Measurements from ENCODE around the gene APOL4. TPM values are rescaled to one million over a fixed set of nuclear protein-coding genes. Genes with fewer than 3 reads are reported as not detected.
"Not testable (repeated sequence)": the region's sequence is repeated elsewhere in the genome, so short reads cannot be mapped to it uniquely, and the experiment has no call there.

APOL4 gene
- total RNA-seq, 2 experiments from 2014 or later = 17.0 to 22.6 TPM

- ATAC-seq (no peak), DNase-seq (no peak)
- Mint-ChIP-seq H3K4me3 (peak overlapping the region; percentile 13), H3K36me3 (peaks cover 10% of the 10 kb centered on the region), H3K27ac (peak overlapping the region; percentile 73), H3K4me1 (peaks cover 75% of the 10 kb centered on the region), H3K27me3 (no peaks in the 10 kb centered on the region), H3K9me3 (ENCODE audit: low read depth) (no peaks in the 10 kb centered on the region)
- CTCF ChIA-PET = interaction anchor here (0.5 to 5.4 kb wide), 6 partner anchors 21 to 103 kb away, joined by 3 to 54 read pairs (median 4); partner anchors contain the start of gene APOL2
Observed at GRCh38 chr22:36198536-36198935, 3.1 kb downstream of the APOL4 start.

- H3K36me3 Mint-ChIP-seq = peaks cover 11% of the 10 kb centered on the region
- H3K4me1 Mint-ChIP-seq = peaks cover 67% of the 10 kb centered on the region
- peak overlapping the region; percentile 73 for H3K27ac Mint-ChIP-seq
- ATAC-seq = peak; percentile 40
- CTCF ChIA-PET = interaction anchor here (0.5 to 5.4 kb wide), 7 partner anchors 20 to 131 kb away, joined by 3 to 54 read pairs (median 4); partner anchors contain the start of gene APOL2
- H3K4me3 Mint-ChIP-seq = peak overlapping the region; percentile 13
- H3K27me3 Mint-ChIP-seq = no peaks in the 10 kb centered on the region
- DNase-seq = peak; percentile 71
- no peaks in the 10 kb centered on the region for H3K9me3 Mint-ChIP-seq (ENCODE audit: low read depth)
Observed at GRCh38 chr22:36197514-36198146, 4.0 kb downstream of the APOL4 start.

- CTCF ChIA-PET = interaction anchor here (1.0 to 5.4 kb wide), 7 partner anchors 23 to 130 kb away, joined by 3 to 54 read pairs (median 11); partner anchors contain the start of gene APOL2
- no peak overlapping the region for H3K4me3 Mint-ChIP-seq
- peak overlapping the region; percentile 73 for H3K27ac Mint-ChIP-seq
- H3K4me1 Mint-ChIP-seq = peaks cover 64% of the 10 kb centered on the region
- ATAC-seq (peak; percentile 29), DNase-seq (no peak)
- H3K9me3 Mint-ChIP-seq (ENCODE audit: low read depth) = no peaks in the 10 kb centered on the region
- no peaks in the 10 kb centered on the region for H3K27me3 Mint-ChIP-seq
- peaks cover 11% of the 10 kb centered on the region for H3K36me3 Mint-ChIP-seq
Observed at GRCh38 chr22:36197065-36197440, 4.6 kb downstream of the APOL4 start.

GRCh38 chr22:36196254-36197064, 5.2 kb downstream of the APOL4 start:
- Mint-ChIP-seq H3K4me3 (no peak overlapping the region), H3K9me3 (ENCODE audit: low read depth) (no peaks in the 10 kb centered on the region), H3K27me3 (no peaks in the 10 kb centered on the region), H3K36me3 (peaks cover 14% of the 10 kb centered on the region), H3K27ac (no peak overlapping the region), H3K4me1 (peaks cover 58% of the 10 kb centered on the region)
- CTCF ChIA-PET = interaction anchor here (0.6 to 5.4 kb wide), 9 partner anchors 11 to 285 kb away, joined by 3 to 54 read pairs (median 5); partner anchors contain the start of genes APOL2 and TXN2
- DNase-seq (no peak), ATAC-seq (no peak)

- peaks cover 2% of the 10 kb centered on the region for H3K27me3 Mint-ChIP-seq
- DNase-seq (peak; percentile 75), ATAC-seq (peak; percentile 65)
- no peaks in the 10 kb centered on the region for H3K9me3 Mint-ChIP-seq (ENCODE audit: low read depth)
- H3K36me3 Mint-ChIP-seq = peaks cover 19% of the 10 kb centered on the region
- H3K4me1 Mint-ChIP-seq = peaks cover 47% of the 10 kb centered on the region
- CTCF ChIA-PET = interaction anchor here (0.7 to 5.4 kb wide), 18 partner anchors 9 to 292 kb away, joined by 3 to 54 read pairs (median 4); partner anchors contain the start of genes APOL2 and TXN2
- no peak overlapping the region for H3K4me3 Mint-ChIP-seq
- H3K27ac Mint-ChIP-seq = no peak overlapping the region
Observed at GRCh38 chr22:36194971-36195370, 6.6 kb downstream of the APOL4 start.

GRCh38 chr22:36194385-36194784, 7.2 kb downstream of the APOL4 start:
- ATAC-seq (no peak), DNase-seq (no peak)
- Mint-ChIP-seq H3K36me3 (peaks cover 17% of the 10 kb centered on the region), H3K4me1 (peaks cover 44% of the 10 kb centered on the region), H3K9me3 (ENCODE audit: low read depth) (no peaks in the 10 kb centered on the region), H3K27me3 (peaks cover 2% of the 10 kb centered on the region), H3K27ac (no peak overlapping the region), H3K4me3 (no peak overlapping the region)
- CTCF ChIA-PET = interaction anchor here (0.7 to 5.4 kb wide), 14 partner anchors 8 to 292 kb away, joined by 3 to 54 read pairs (median 5); partner anchors contain the start of gene APOL2

GRCh38 chr22:36193577-36193976, 8.0 kb downstream of the APOL4 start:
- CTCF ChIA-PET = interaction anchor here (0.8 to 5.4 kb wide), 4 partner anchors 26 to 293 kb away, joined by 3 to 54 read pairs (median 5); no protein-coding TSS in a partner anchor
- Mint-ChIP-seq H3K4me1 (peaks cover 36% of the 10 kb centered on the region), H3K36me3 (peaks cover 15% of the 10 kb centered on the region), H3K27me3 (peaks cover 2% of the 10 kb centered on the region), H3K4me3 (no peak overlapping the region), H3K9me3 (ENCODE audit: low read depth) (no peaks in the 10 kb centered on the region), H3K27ac (no peak overlapping the region)
- DNase-seq = no peak
- ATAC-seq = no peak

- CTCF ChIA-PET = interaction anchor here (0.8 to 5.4 kb wide), 5 partner anchors 27 to 293 kb away, joined by 3 to 54 read pairs (median 4); partner anchors contain the start of gene APOL2
- Mint-ChIP-seq H3K4me1 (peaks cover 31% of the 10 kb centered on the region), H3K27ac (no peak overlapping the region), H3K27me3 (peaks cover 2% of the 10 kb centered on the region), H3K36me3 (peaks cover 11% of the 10 kb centered on the region), H3K4me3 (no peak overlapping the region), H3K9me3 (ENCODE audit: low read depth) (no peaks in the 10 kb centered on the region)
- no peak for ATAC-seq
- DNase-seq = no peak
Observed at GRCh38 chr22:36193171-36193570, 8.4 kb downstream of the APOL4 start.

- Mint-ChIP-seq H3K4me1 (peaks cover 25% of the 10 kb centered on the region), H3K9me3 (ENCODE audit: low read depth) (no peaks in the 10 kb centered on the region), H3K27me3 (peaks cover 2% of the 10 kb centered on the region), H3K4me3 (no peak overlapping the region), H3K36me3 (peaks cover 11% of the 10 kb centered on the region), H3K27ac (no peak overlapping the region)
- ATAC-seq (no peak), DNase-seq (no peak)
- CTCF ChIA-PET = interaction anchor here (1.0 to 2.2 kb wide), 5 partner anchors 9 to 294 kb away, joined by 3 to 6 read pairs (median 4); partner anchors contain the start of gene APOL2
Observed at GRCh38 chr22:36192542-36192941, 9.1 kb downstream of the APOL4 start.

GRCh38 chr22:36191106-36191836, 10.3 kb downstream of the APOL4 start:
- H3K4me3 Mint-ChIP-seq = no peak overlapping the region
- H3K4me1 Mint-ChIP-seq = peaks cover 13% of the 10 kb centered on the region
- CTCF ChIA-PET = interaction anchor here (0.6 to 2.2 kb wide), 7 partner anchors 8 to 295 kb away, joined by 3 to 6 read pairs (median 3); partner anchors contain the start of gene APOL3
- H3K36me3 Mint-ChIP-seq = peaks cover 11% of the 10 kb centered on the region
- DNase-seq = no peak
- H3K27ac Mint-ChIP-seq = no peak overlapping the region
- peaks cover 3% of the 10 kb centered on the region for H3K27me3 Mint-ChIP-seq
- no peaks in the 10 kb centered on the region for H3K9me3 Mint-ChIP-seq (ENCODE audit: low read depth)
- ATAC-seq = no peak

- DNase-seq; H3K27ac Mint-ChIP-seq; H3K36me3 Mint-ChIP-seq; H3K27me3 Mint-ChIP-seq; ATAC-seq; H3K9me3 Mint-ChIP-seq (ENCODE audit: low read depth); H3K4me3 Mint-ChIP-seq; H3K4me1 Mint-ChIP-seq: not testable (repeated sequence)
- CTCF ChIA-PET = interaction anchor here (1.2 kb wide), 1 partner anchor 10 kb away, joined by 3 read pairs; no protein-coding TSS in a partner anchor
Observed at GRCh38 chr22:36187862-36188261, 13.7 kb downstream of the APOL4 start.

GRCh38 chr22:36185828-36186624, 15.6 kb downstream of the APOL4 start:
- DNase-seq (no peak), ATAC-seq (no peak)
- Mint-ChIP-seq H3K27ac (no peak overlapping the region), H3K27me3 (peaks cover 6% of the 10 kb centered on the region), H3K4me1 (no peaks in the 10 kb centered on the region), H3K4me3 (no peak overlapping the region), H3K36me3 (peaks cover 3% of the 10 kb centered on the region), H3K9me3 (ENCODE audit: low read depth) (no peaks in the 10 kb centered on the region)
- CTCF ChIA-PET = interaction anchor here (0.7 to 1.7 kb wide), 6 partner anchors 8 to 120 kb away, joined by 3 to 8 read pairs (median 3); no protein-coding TSS in a partner anchor

All from activated CD8-positive, alpha-beta memory T cell treated with anti-CD3 and anti-CD28 coated beads, Interleukin-2, amount 10 ng/mL, durations not matched to agents 7 days and 5 days (primary cell).